ENCODE data around the gene CARS1.

Gene CARS1

GRCh38 chr11:3057069-3057963 is at the start of gene CARS1:
Gene CARS1 (minus strand): TSS chr11:3057423. CDS start chr11:3057367, 56 bp downstream.
- Histone ChIP-seq H3K27ac (peak within 1 kb of the TSS; percentile 62), H3K4me3 (IDR thresholded peaks at IDR 0.05; ENCODE audit: insufficient read depth, low read depth, low read length) (no peak within 1 kb of the TSS), H2AFZ (ENCODE audit: low read depth) (peak within 1 kb of the TSS; percentile 94), H3K79me2 (ENCODE audit: insufficient read depth, low read depth) (peaks cover 44% of the 10 kb centered on the region), H3K36me3 (ENCODE audit: insufficient read depth) (no peaks in the 10 kb centered on the region), H3K9ac (peak within 1 kb of the TSS; percentile 80), H3K4me2 (peak within 1 kb of the TSS; percentile 91), H3K4me1 (ENCODE audit: low read depth, poor library complexity, severe bottlenecking) (peaks cover 20% of the 10 kb centered on the region), H3K27me3 (ENCODE audit: insufficient read depth, low read depth) (no peaks in the 10 kb centered on the region), H4K20me1 (ENCODE audit: insufficient read depth) (no peaks in the 10 kb centered on the region)
- no peak for TF ChIP-seq CTCF (conservative IDR thresholded peaks at IDR 0.05; ENCODE audit: low read depth, low read length)

- Histone ChIP-seq H3K4me3 (IDR thresholded peaks at IDR 0.05; ENCODE audit: insufficient read depth, low read depth, low read length) (no peak overlapping the region), H3K27me3 (ENCODE audit: insufficient read depth, low read depth) (no peaks in the 10 kb centered on the region), H3K4me1 (ENCODE audit: low read depth, poor library complexity, severe bottlenecking) (no peaks in the 10 kb centered on the region), H3K79me2 (ENCODE audit: insufficient read depth, low read depth) (no peaks in the 10 kb centered on the region), H3K36me3 (ENCODE audit: insufficient read depth) (no peaks in the 10 kb centered on the region), H2AFZ (ENCODE audit: low read depth) (no peak overlapping the region), H3K4me2 (no peak overlapping the region), H3K9ac (no peak overlapping the region), H3K27ac (no peak overlapping the region), H4K20me1 (ENCODE audit: insufficient read depth) (no peaks in the 10 kb centered on the region)
- TF ChIP-seq CTCF (conservative IDR thresholded peaks at IDR 0.05; ENCODE audit: low read depth, low read length): no peak
Measured at GRCh38 chr11:3105791-3106735, 48.8 kb upstream of the CARS1 start.

DNA sequence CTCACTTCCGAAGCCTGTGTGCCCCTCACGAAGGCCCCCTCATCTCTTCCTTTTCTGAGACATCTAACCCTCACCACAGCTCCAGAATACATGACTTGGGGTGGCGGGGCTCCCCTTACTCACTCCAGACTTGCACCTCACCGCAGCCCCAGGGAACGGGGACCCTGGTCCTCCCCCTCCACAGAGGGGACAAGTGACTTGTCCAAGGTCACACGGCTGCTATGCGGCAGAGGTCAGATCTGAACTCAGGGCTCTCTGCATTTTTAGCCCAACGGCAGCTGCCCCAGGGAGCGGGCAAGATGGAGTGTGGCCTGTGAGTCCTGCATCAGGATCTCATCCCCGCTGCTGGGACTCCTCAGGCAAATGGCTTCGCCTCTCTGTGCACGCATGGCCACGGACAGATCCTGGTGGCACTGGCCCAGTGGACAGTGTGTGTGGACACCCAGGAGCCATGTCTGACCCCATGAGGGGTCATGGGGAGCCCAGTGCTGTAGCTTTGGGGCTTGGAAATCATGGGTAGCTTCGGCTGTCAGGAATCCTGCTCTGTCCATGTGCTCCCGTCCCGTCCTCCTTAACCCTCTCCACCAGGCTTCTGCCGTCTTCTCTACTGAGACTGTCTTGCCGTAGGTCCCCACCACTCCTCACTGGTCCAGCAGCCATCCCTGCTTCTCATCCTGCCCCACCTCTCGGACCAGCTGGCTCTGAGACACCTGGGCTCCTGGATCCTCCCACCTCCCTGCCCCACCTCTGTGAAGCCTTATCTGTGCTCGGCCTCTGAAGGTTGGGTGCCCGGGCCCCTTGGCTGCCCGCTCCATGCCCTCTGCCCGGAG is 48.0 kb upstream of the CARS1 start:
- Histone ChIP-seq H3K4me3 (IDR thresholded peaks at IDR 0.05; ENCODE audit: insufficient read depth, low read depth, low read length) (no peak overlapping the region), H3K4me1 (ENCODE audit: low read depth, poor library complexity, severe bottlenecking) (no peaks in the 10 kb centered on the region), H3K36me3 (ENCODE audit: insufficient read depth) (no peaks in the 10 kb centered on the region), H4K20me1 (ENCODE audit: insufficient read depth) (no peaks in the 10 kb centered on the region), H3K4me2 (no peak overlapping the region), H3K9ac (no peak overlapping the region), H3K79me2 (ENCODE audit: insufficient read depth, low read depth) (no peaks in the 10 kb centered on the region), H3K27me3 (ENCODE audit: insufficient read depth, low read depth) (no peaks in the 10 kb centered on the region), H3K27ac (no peak overlapping the region), H2AFZ (ENCODE audit: low read depth) (no peak overlapping the region)
- TF ChIP-seq CTCF (conservative IDR thresholded peaks at IDR 0.05; ENCODE audit: low read depth, low read length): no peak
